ENCODE measurements around the gene TMEM125.

TMEM125 gene

GRCh38 chr1:43253173-43253572 lies 16.6 kb upstream of the TMEM125 start:
- no peak overlapping the region for H3K4me3 ChIP-seq (ENCODE audit: low read depth, low read length)
- DNase-seq (ENCODE audit: low read depth, low spot score), result no peak
- in situ Hi-C loops (cut with HindIII; ENCODE audit: low sequenced_read_pairs), result no loop called here
- TF ChIP-seq, protein P1, sequence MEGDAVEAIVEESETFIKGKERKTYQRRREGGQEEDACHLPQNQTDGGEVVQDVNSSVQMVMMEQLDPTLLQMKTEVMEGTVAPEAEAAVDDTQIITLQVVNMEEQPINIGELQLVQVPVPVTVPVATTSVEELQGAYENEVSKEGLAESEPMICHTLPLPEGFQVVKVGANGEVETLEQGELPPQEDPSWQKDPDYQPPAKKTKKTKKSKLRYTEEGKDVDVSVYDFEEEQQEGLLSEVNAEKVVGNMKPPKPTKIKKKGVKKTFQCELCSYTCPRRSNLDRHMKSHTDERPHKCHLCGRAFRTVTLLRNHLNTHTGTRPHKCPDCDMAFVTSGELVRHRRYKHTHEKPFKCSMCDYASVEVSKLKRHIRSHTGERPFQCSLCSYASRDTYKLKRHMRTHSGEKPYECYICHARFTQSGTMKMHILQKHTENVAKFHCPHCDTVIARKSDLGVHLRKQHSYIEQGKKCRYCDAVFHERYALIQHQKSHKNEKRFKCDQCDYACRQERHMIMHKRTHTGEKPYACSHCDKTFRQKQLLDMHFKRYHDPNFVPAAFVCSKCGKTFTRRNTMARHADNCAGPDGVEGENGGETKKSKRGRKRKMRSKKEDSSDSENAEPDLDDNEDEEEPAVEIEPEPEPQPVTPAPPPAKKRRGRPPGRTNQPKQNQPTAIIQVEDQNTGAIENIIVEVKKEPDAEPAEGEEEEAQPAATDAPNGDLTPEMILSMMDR (IDR thresholded peaks at IDR 0.05; ENCODE audit: low read depth, low read length), result no peak

- no peak for DNase-seq (ENCODE audit: low read depth, low spot score)
- in situ Hi-C loops (cut with HindIII; ENCODE audit: low sequenced_read_pairs), result no loop called here
- TF ChIP-seq, protein P1 (IDR thresholded peaks at IDR 0.05; ENCODE audit: low read depth, low read length), result no peak
- H3K4me3 ChIP-seq (ENCODE audit: low read depth, low read length), result no peak overlapping the region
Observed at GRCh38 chr1:43253876-43254275, 15.9 kb upstream of the TMEM125 start.

GRCh38 chr1:43255438-43256210 lies 14.2 kb upstream of the TMEM125 start:
- no peak overlapping the region for H3K4me3 ChIP-seq (ENCODE audit: low read depth, low read length)
- DNase-seq (ENCODE audit: low read depth, low spot score), result no peak
- TF ChIP-seq, protein P1 (IDR thresholded peaks at IDR 0.05; ENCODE audit: low read depth, low read length), result no peak
- in situ Hi-C loops (cut with HindIII; ENCODE audit: low sequenced_read_pairs), result no loop called here

GRCh38 chr1:43256675-43257570 lies 12.9 kb upstream of the TMEM125 start:
- in situ Hi-C loops (cut with HindIII; ENCODE audit: low sequenced_read_pairs), result no loop called here
- no peak for DNase-seq (ENCODE audit: low read depth, low spot score)
- TF ChIP-seq, protein P1 (IDR thresholded peaks at IDR 0.05; ENCODE audit: low read depth, low read length), result no peak
- H3K4me3 ChIP-seq (ENCODE audit: low read depth, low read length), result no peak overlapping the region

DNA sequence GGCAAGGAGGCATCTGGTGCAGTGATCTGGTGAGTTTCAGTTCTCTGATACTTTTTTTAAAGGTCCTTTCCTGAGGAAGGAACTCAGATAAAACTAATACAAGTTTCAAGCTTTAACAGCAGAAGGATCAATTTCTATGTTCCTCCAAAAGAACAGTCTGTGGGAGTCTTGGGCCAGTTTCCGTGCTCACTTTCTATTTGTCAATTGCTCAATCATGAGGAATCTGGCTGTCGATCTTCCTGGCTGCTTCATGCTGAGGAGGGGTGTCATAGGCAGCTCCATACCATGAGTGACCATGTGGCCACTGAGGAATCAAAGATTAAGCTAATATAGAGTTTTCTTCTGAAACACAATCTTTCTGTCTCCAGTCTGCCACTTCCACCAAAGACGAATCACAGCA lies 11.4 kb upstream of the TMEM125 start:
- TF ChIP-seq, protein P1 (IDR thresholded peaks at IDR 0.05; ENCODE audit: low read depth, low read length), result no peak
- no peak for DNase-seq (ENCODE audit: low read depth, low spot score)
- H3K4me3 ChIP-seq (ENCODE audit: low read depth, low read length), result no peak overlapping the region
- in situ Hi-C loops (cut with HindIII; ENCODE audit: low sequenced_read_pairs), result no loop called here

DNA sequence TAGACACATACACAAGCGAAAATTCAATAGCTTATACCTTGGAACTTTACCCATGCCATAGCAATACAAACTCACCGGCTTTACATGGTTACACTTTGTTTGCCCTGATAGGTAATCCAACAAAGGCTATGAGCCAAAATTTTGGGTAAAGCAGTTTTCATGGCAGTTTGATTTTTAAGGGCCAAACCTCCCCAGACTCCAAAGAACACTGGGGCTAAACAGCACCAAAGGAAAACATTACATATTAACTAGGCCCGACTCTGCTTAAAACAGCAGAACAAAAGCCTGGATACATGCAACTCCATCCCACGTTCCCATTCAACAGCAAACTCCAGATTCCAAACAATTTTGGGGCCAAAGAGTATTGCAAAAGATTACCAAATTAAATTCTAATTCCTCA lies 4.4 kb upstream of the TMEM125 start:
- TF ChIP-seq, protein P1 (IDR thresholded peaks at IDR 0.05; ENCODE audit: low read depth, low read length), result no peak
- no peak overlapping the region for H3K4me3 ChIP-seq (ENCODE audit: low read depth, low read length)
- in situ Hi-C loops (cut with HindIII; ENCODE audit: low sequenced_read_pairs), result no loop called here
- no peak for DNase-seq (ENCODE audit: low read depth, low spot score)
